Measurements from ENCODE around the gene ELF5. TPM values are rescaled to one million over a fixed set of nuclear protein-coding genes. Genes with fewer than 3 reads are reported as not detected.

The ELF5 gene
- total RNA-seq, 1 donor from 2014 or later = 2.2 TPM

- TF ChIP-seq, protein P1, sequence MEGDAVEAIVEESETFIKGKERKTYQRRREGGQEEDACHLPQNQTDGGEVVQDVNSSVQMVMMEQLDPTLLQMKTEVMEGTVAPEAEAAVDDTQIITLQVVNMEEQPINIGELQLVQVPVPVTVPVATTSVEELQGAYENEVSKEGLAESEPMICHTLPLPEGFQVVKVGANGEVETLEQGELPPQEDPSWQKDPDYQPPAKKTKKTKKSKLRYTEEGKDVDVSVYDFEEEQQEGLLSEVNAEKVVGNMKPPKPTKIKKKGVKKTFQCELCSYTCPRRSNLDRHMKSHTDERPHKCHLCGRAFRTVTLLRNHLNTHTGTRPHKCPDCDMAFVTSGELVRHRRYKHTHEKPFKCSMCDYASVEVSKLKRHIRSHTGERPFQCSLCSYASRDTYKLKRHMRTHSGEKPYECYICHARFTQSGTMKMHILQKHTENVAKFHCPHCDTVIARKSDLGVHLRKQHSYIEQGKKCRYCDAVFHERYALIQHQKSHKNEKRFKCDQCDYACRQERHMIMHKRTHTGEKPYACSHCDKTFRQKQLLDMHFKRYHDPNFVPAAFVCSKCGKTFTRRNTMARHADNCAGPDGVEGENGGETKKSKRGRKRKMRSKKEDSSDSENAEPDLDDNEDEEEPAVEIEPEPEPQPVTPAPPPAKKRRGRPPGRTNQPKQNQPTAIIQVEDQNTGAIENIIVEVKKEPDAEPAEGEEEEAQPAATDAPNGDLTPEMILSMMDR (IDR thresholded peaks at IDR 0.05; ENCODE audit: unreplicated experiment) = no peak
- H3K27me3 Mint-ChIP-seq (ENCODE audit: low read depth) = no peaks in the 10 kb centered on the region
- no peaks in the 10 kb centered on the region for H3K9me3 Mint-ChIP-seq
- DNase-seq (ENCODE audit: low spot score in 2 of 2, unreplicated experiment in 2 of 2) = no peak
- no peaks in the 10 kb centered on the region for H3K4me1 Mint-ChIP-seq
- H3K36me3 Mint-ChIP-seq = peaks cover 41% of the 10 kb centered on the region
- no peak overlapping the region for H3K4me3 Mint-ChIP-seq
- no peak overlapping the region for H3K27ac Mint-ChIP-seq
Observed at GRCh38 chr11:34457607-34458006, 56.0 kb downstream of the ELF5 start.

DNA sequence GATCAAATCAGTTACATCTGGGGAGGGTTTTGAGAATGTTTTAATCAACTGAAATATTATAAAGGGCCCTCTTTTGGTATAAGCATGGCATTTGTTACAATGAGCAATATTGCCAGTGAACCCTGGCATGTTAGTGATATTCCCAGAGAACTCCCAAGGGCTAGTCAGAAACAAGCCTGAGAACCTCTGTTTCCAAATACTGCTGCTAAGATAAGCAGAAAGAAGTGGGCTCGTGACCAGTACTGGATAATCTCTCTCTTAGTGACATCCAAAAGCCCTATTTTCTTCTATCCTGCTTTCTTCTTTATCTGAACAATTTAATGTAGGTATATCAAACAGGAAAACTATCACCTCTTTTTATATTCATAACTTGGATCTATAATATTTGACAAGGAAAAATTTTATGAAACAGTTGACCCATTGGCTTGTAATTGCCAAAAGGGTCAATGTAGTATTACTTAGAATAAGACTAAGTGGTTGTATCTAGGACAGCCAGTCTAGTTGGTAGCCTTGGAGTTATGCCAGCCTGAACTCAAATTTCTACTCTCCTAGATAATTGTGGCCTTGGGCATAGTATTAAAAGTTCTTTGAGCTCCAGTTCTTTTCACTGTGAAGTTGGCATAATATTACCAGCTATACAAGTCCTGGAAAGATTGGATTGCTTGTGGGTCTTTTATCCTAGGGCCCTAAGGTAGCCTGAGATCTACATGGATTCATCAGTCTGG lies 59.1 kb downstream of the ELF5 start:
- no peak overlapping the region for H3K4me3 Mint-ChIP-seq
- H3K27ac Mint-ChIP-seq = no peak overlapping the region
- H3K4me1 Mint-ChIP-seq = no peaks in the 10 kb centered on the region
- TF ChIP-seq, protein P1 (IDR thresholded peaks at IDR 0.05; ENCODE audit: unreplicated experiment) = no peak
- H3K36me3 Mint-ChIP-seq = peaks cover 39% of the 10 kb centered on the region
- H3K27me3 Mint-ChIP-seq (ENCODE audit: low read depth) = no peaks in the 10 kb centered on the region
- H3K9me3 Mint-ChIP-seq = no peaks in the 10 kb centered on the region
- no peak for DNase-seq (ENCODE audit: low spot score in 2 of 2, unreplicated experiment in 2 of 2)

- Mint-ChIP-seq H3K4me3 (no peak overlapping the region), H3K4me1 (no peaks in the 10 kb centered on the region), H3K9me3 (no peaks in the 10 kb centered on the region), H3K27me3 (ENCODE audit: low read depth) (no peaks in the 10 kb centered on the region), H3K27ac (no peak overlapping the region), H3K36me3 (peaks cover 19% of the 10 kb centered on the region)
- DNase-seq (ENCODE audit: low spot score in 2 of 2, unreplicated experiment in 2 of 2) = no peak
- TF ChIP-seq, protein P1 (IDR thresholded peaks at IDR 0.05; ENCODE audit: unreplicated experiment) = no peak
Observed at GRCh38 chr11:34451053-34451452, 62.5 kb downstream of the ELF5 start.

DNA sequence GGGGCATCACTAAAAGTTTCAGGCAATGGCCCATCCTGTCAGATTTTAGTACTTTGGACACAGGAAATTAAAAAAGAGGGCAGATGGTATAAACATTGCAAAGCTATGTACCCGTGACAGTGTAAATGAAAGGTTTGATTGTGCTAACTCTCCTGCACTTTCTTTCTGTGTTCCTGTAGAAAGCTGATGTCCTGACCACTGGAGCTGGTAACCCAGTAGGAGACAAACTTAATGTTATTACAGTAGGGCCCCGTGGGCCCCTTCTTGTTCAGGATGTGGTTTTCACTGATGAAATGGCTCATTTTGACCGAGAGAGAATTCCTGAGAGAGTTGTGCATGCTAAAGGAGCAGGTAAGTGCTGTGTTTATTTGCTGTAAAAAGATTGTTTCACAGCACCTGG lies 64.6 kb downstream of the ELF5 start:
- H3K27ac Mint-ChIP-seq = no peak overlapping the region
- H3K36me3 Mint-ChIP-seq = peaks cover 12% of the 10 kb centered on the region
- DNase-seq (ENCODE audit: low spot score in 2 of 2, unreplicated experiment in 2 of 2) = no peak
- no peaks in the 10 kb centered on the region for H3K27me3 Mint-ChIP-seq (ENCODE audit: low read depth)
- TF ChIP-seq, protein P1 (IDR thresholded peaks at IDR 0.05; ENCODE audit: unreplicated experiment) = no peak
- H3K9me3 Mint-ChIP-seq = no peaks in the 10 kb centered on the region
- H3K4me1 Mint-ChIP-seq = no peaks in the 10 kb centered on the region
- H3K4me3 Mint-ChIP-seq = no peak overlapping the region

DNA sequence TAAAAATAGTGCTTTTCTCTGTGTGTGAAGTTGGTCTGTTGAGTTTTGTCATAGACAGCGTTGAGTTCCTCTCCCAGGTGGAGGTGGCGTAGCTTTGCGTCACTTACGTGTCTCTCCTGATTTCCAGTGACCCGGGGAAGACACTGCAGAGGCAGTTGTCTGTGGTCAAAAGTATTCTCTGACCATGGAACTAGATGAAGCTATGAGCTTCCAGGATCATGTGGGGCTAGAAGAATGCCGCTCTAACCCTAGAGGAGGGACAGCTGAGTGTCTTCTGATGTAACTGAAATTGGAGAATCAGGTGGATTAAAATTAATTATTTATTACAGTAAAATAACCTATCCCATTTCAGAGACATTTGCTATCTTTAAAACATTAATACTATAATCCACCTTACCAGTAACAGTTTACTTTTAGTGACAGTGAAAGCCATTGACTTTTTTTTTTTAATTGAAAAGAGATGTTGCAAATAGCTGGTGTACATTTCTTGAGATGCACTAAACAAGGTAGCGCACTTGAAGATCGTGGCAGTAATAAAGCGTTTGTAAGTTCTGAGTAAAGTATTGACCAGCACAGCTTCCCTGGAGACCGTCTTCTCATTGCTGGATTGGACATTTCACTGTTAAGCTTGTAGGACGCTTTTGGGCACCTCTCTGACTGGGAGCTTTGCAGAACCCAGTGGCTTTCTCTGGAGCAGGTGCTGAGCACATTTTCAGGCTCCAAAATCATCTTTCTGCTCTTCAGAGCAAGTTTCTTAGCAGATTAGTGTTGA lies 65.2 kb downstream of the ELF5 start:
- Mint-ChIP-seq H3K9me3 (no peaks in the 10 kb centered on the region), H3K4me3 (no peak overlapping the region), H3K27ac (no peak overlapping the region), H3K4me1 (no peaks in the 10 kb centered on the region), H3K36me3 (peaks cover 12% of the 10 kb centered on the region), H3K27me3 (ENCODE audit: low read depth) (no peaks in the 10 kb centered on the region)
- no peak for DNase-seq (ENCODE audit: low spot score in 2 of 2, unreplicated experiment in 2 of 2)
- TF ChIP-seq, protein P1 (IDR thresholded peaks at IDR 0.05; ENCODE audit: unreplicated experiment) = no peak

All from mesothelial cell of epicardium (in vitro differentiated cells).